Left colon (tissue), 2 donors: ENCODE data around the gene GPR150. TPM values are rescaled to one million over a fixed set of nuclear protein-coding genes. Genes with fewer than 3 reads are reported as not detected.
"Not testable (repeated sequence)": the region's sequence is repeated elsewhere in the genome, so short reads cannot be mapped to it uniquely, and the experiment has no call there.

Source experiments
- ATAC-seq: fragments of 200-7000 bp; cut with Tn5 transposase; one replicate; pipeline ENCODE4 v1.9.1; 2020; ENCODE audit warnings: mild to moderate bottlenecking, moderate library complexity
- DNase-seq, 2 donors: peaks; one replicate each; pipeline ENCODE4 v3.0.0-alpha.2; 2020
- intact Hi-C, 2 donors: fragments of 100-400 bp; cut with DNase I in 1 of 2; cut with micrococcal nuclease in 1 of 2; formaldehyde crosslinking; loops; one replicate each; pipeline versions ENCODE4 v1.11.2 to v1.14.0; 2022; cut with DNase I, micrococcal nuclease
- total RNA-seq, 2 donors: library from RNA; stranded (reverse); fragmentation: NEBNext Ultra II Directional; extraction: Animal tissue kit (Norgen Biotek cat#: 25700); gene quantifications; one replicate each; pipeline ENCODE4 v1.2.1, GENCODE V29; 2021
- donor health status: DM: no; HTN: no; CAD: no.
- donor health status: DM: yes; HTN: yes; CAD: no.

GPR150 gene
- total RNA-seq, 2 donors from 2014 or later: 0.37 to 0.45 TPM

GRCh38 chr5:95644351-95645042 is 24.6 kb downstream of the GPR150 start:
- intact Hi-C loops: loop anchor here in 1 of 2 donors (10.0 kb wide), 3 partner anchors 140 to 700 kb away; partner anchors contain the start of gene ELL2
- ATAC-seq: no peak

GRCh38 chr5:95646226-95646568 is 26.3 kb downstream of the GPR150 start:
- DNase-seq: not testable (repeated sequence)
- ATAC-seq: peak; percentile 8
- intact Hi-C loops: loop anchor here in 1 of 2 donors (10.0 kb wide), 3 partner anchors 139 to 699 kb away; partner anchors contain the start of gene ELL2

More at GRCh38 chr5:95644351-95645042, 24.6 kb downstream of the GPR150 start:
- DNase-seq: peak; percentile 43 to 50

GRCh38 chr5:95646569-95647431 is 26.9 kb downstream of the GPR150 start, which contains the start of gene RFESD:
Gene RFESD, plus strand, starts transcription at chr5:95646777. Its CDS starts 5,495 bp downstream, at chr5:95652272.
- DNase-seq (peak; percentile 100), ATAC-seq (peak; percentile 94)
- intact Hi-C loops: loop anchor here in 1 of 2 donors (10.0 kb wide), 3 partner anchors 138 to 698 kb away; partner anchors contain the start of gene ELL2

- ATAC-seq (no peak), DNase-seq (no peak)
- intact Hi-C loops: loop anchor here in 1 of 2 donors (10.0 kb wide), 3 partner anchors 137 to 697 kb away; partner anchors contain the start of gene ELL2
Observed at GRCh38 chr5:95647886-95648860, 28.3 kb downstream of the GPR150 start.

GRCh38 chr5:95649274-95649673 is 29.4 kb downstream of the GPR150 start:
- intact Hi-C loops: loop anchor here in 1 of 2 donors (10.0 kb wide), 3 partner anchors 136 to 696 kb away; partner anchors contain the start of gene ELL2
- no peak for ATAC-seq
- DNase-seq: no peak

- DNase-seq: no peak
Observed at GRCh38 chr5:95649842-95650620, 30.1 kb downstream of the GPR150 start.

GRCh38 chr5:95652849-95653248 is 33.0 kb downstream of the GPR150 start:
- intact Hi-C loops: no loop called here
- no peak for ATAC-seq

More at GRCh38 chr5:95649842-95650620, 30.1 kb downstream of the GPR150 start:
- no peak for ATAC-seq
- intact Hi-C loops: loop anchor here in 1 of 2 donors (10.0 kb wide), 3 partner anchors 135 to 695 kb away; partner anchors contain the start of gene ELL2

GRCh38 chr5:95654196-95654595 is 34.3 kb downstream of the GPR150 start:
- DNase-seq (no peak), ATAC-seq (no peak)
- intact Hi-C loops: no loop called here

More at GRCh38 chr5:95652849-95653248, 33.0 kb downstream of the GPR150 start:
- DNase-seq: no peak

- no peak for DNase-seq
- no peak for ATAC-seq
- intact Hi-C loops: no loop called here
Observed at GRCh38 chr5:95655575-95655974, 35.7 kb downstream of the GPR150 start.

GRCh38 chr5:95660060-95660459 is 40.2 kb downstream of the GPR150 start:
- no peak for ATAC-seq
- no peak for DNase-seq
- intact Hi-C loops: loop anchor here in 1 of 2 donors (5.0 kb wide), 1 partner anchor 187 kb away; no protein-coding TSS in a partner anchor

GRCh38 chr5:95662946-95663345 is 43.1 kb downstream of the GPR150 start:
- no peak for DNase-seq

GRCh38 chr5:95664204-95664786 is 44.4 kb downstream of the GPR150 start:
- ATAC-seq: no peak
- intact Hi-C loops: loop anchor here in 1 of 2 donors (5.0 kb wide), 1 partner anchor 183 kb away; no protein-coding TSS in a partner anchor
- DNase-seq: peak in 1 of 2 donors; percentile 44

More at GRCh38 chr5:95662946-95663345, 43.1 kb downstream of the GPR150 start:
- no peak for ATAC-seq
- intact Hi-C loops: loop anchor here in 1 of 2 donors (5.0 kb wide), 1 partner anchor 184 kb away; no protein-coding TSS in a partner anchor

GRCh38 chr5:95667061-95667618 is 47.3 kb downstream of the GPR150 start:
- no peak for DNase-seq
- ATAC-seq: no peak
- intact Hi-C loops: no loop called here

GRCh38 chr5:95667678-95668077 is 47.8 kb downstream of the GPR150 start:
- DNase-seq: no peak
- intact Hi-C loops: no loop called here
- no peak for ATAC-seq

- intact Hi-C loops: no loop called here
- ATAC-seq (no peak), DNase-seq (no peak)
Observed at GRCh38 chr5:95668216-95668615, 48.3 kb downstream of the GPR150 start.

GRCh38 chr5:95668728-95669127 is 48.8 kb downstream of the GPR150 start:
- intact Hi-C loops: no loop called here

More at GRCh38 chr5:95668728-95669127, 48.8 kb downstream of the GPR150 start:
- DNase-seq: no peak
- ATAC-seq: no peak
